NT2/D1 (cell line): ENCODE data around the gene SLC25A34.

Experiments
- SUZ12 ChIP-seq: IDR thresholded peaks from 2 replicates; pipeline ENCODE4 v1.6.1; 2011; ENCODE audit not compliant: insufficient read length, insufficient read depth; ENCODE audit errors: extremely low read depth
- YY1 ChIP-seq: IDR thresholded peaks from 2 replicates; pipeline ENCODE4 v1.6.1; 2011; ENCODE audit not compliant: insufficient read length, insufficient read depth
- ZNF274 ChIP-seq: IDR thresholded peaks from 2 replicates; pipeline ENCODE4 v1.6.1; 2011; ENCODE audit warnings: mild to moderate bottlenecking, low read depth, low read length

GRCh38 chr1:15771836-15772515, 35.9 kb downstream of the SLC25A34 start:
- no peak for TF ChIP-seq YY1
- no peak for TF ChIP-seq ZNF274
- TF ChIP-seq SUZ12: no peak
